Mucosa of rectum (tissue), 2 donors: ENCODE results near the gene ASGR1.

Source experiments
- H3K27ac ChIP-seq, 2 donors: one replicate each; pipeline ENCODE4 v1.7.0; 2013; ENCODE audit warnings: inconsistent platforms in 2 of 2, low read depth in 2 of 2, low read length in 2 of 2
- H3K27me3 ChIP-seq, 2 donors: one replicate each; pipeline ENCODE4 v1.7.0; 2013; ENCODE audit warnings: low read length in 2 of 2; ENCODE audit not compliant: control insufficient read depth in 2 of 2, insufficient read depth in 2 of 2
- H3K36me3 ChIP-seq, 2 donors: one replicate each; pipeline ENCODE4 v1.7.0; 2013; ENCODE audit warnings: low read length in 2 of 2; ENCODE audit not compliant: control insufficient read depth in 2 of 2, insufficient read depth in 2 of 2
- H3K4me1 ChIP-seq, 2 donors: one replicate each; pipeline ENCODE4 v1.7.0; 2013; ENCODE audit warnings: low read length in 2 of 2, mild to moderate bottlenecking in 1 of 2; ENCODE audit not compliant: control insufficient read depth in 2 of 2, insufficient read depth in 2 of 2
- H3K4me3 ChIP-seq, 2 donors: one replicate each; pipeline ENCODE4 v1.7.0; 2013; ENCODE audit warnings: low read length in 2 of 2
- H3K9ac ChIP-seq, 2 donors: one replicate each; pipeline ENCODE4 v1.7.0; 2013; ENCODE audit warnings: low read length in 2 of 2, low read depth in 1 of 2, mild to moderate bottlenecking in 1 of 2
- H3K9me3 ChIP-seq, 2 donors: one replicate each; pipeline ENCODE4 v1.7.0; 2013; ENCODE audit warnings: low read length in 2 of 2; ENCODE audit not compliant: control insufficient read depth in 2 of 2
- donor health status: healthy.
- donor health status: Normal muscosa, but diverticular disease.

Gene ASGR1

GRCh38 chr17:7179317-7180254 lies at the start of gene ASGR1:
ASGR1 (minus strand) TSS chr17:7179370; CDS start chr17:7178563, 807 bp downstream.
- Histone ChIP-seq H3K27me3 (peaks cover 18 to 25% of the 10 kb centered on the region in 2 donors), H3K4me3 (no peak within 1 kb of the TSS), H3K4me1 (peaks cover 7 to 20% of the 10 kb centered on the region in 2 donors), H3K9me3 (no peaks in the 10 kb centered on the region), H3K27ac (no peak within 1 kb of the TSS), H3K9ac (no peak within 1 kb of the TSS), H3K36me3 (no peaks in the 10 kb centered on the region)

GRCh38 chr17:7228920-7229319 lies 49.8 kb upstream of the ASGR1 start:
- H3K9me3 ChIP-seq: no peaks in the 10 kb centered on the region
- peaks cover 9 to 19% of the 10 kb centered on the region in 2 donors for H3K4me1 ChIP-seq
- no peak overlapping the region for H3K27ac ChIP-seq
- H3K9ac ChIP-seq: no peak overlapping the region
- H3K36me3 ChIP-seq: peaks cover 53 to 57% of the 10 kb centered on the region in 2 donors
- no peak overlapping the region for H3K4me3 ChIP-seq
- H3K27me3 ChIP-seq: no peaks in the 10 kb centered on the region

GRCh38 chr17:7226721-7227710 lies 47.8 kb upstream of the ASGR1 start:
- no peaks in the 10 kb centered on the region for H3K27me3 ChIP-seq
- no peak overlapping the region for H3K4me3 ChIP-seq
- H3K36me3 ChIP-seq: peaks cover 72 to 77% of the 10 kb centered on the region in 2 donors
- no peaks in the 10 kb centered on the region for H3K9me3 ChIP-seq
- peaks cover 3 to 7% of the 10 kb centered on the region in 2 donors for H3K4me1 ChIP-seq
- no peak overlapping the region for H3K9ac ChIP-seq
- no peak overlapping the region for H3K27ac ChIP-seq

GRCh38 chr17:7225711-7226331 lies 46.7 kb upstream of the ASGR1 start:
- no peaks in the 10 kb centered on the region for H3K9me3 ChIP-seq
- H3K4me1 ChIP-seq: peaks cover 12 to 19% of the 10 kb centered on the region in 2 donors
- no peaks in the 10 kb centered on the region for H3K27me3 ChIP-seq
- peaks cover 80 to 86% of the 10 kb centered on the region in 2 donors for H3K36me3 ChIP-seq
- no peak overlapping the region for H3K4me3 ChIP-seq
- no peak overlapping the region for H3K27ac ChIP-seq
- no peak overlapping the region for H3K9ac ChIP-seq

- H3K27me3 ChIP-seq: no peaks in the 10 kb centered on the region
- no peak overlapping the region for H3K4me3 ChIP-seq
- H3K9me3 ChIP-seq: no peaks in the 10 kb centered on the region
- H3K36me3 ChIP-seq: peaks cover 70 to 77% of the 10 kb centered on the region in 2 donors
- peak overlapping the region in 1 of 2 donors; percentile 21 for H3K27ac ChIP-seq
- H3K9ac ChIP-seq: no peak overlapping the region
- H3K4me1 ChIP-seq: peaks cover 18 to 27% of the 10 kb centered on the region in 2 donors
These were observed 45.5 kb upstream of the ASGR1 start for GRCh38 chr17:7224661-7225111.

GRCh38 chr17:7224110-7224509 lies 44.9 kb upstream of the ASGR1 start:
- Histone ChIP-seq H3K27ac (no peak overlapping the region), H3K27me3 (no peaks in the 10 kb centered on the region), H3K9ac (no peak overlapping the region), H3K4me3 (no peak overlapping the region), H3K36me3 (peaks cover 64 to 71% of the 10 kb centered on the region in 2 donors), H3K4me1 (peaks cover 24 to 31% of the 10 kb centered on the region in 2 donors), H3K9me3 (no peaks in the 10 kb centered on the region)

GRCh38 chr17:7223375-7223774 lies 44.2 kb upstream of the ASGR1 start:
- H3K4me3 ChIP-seq: no peak overlapping the region
- no peaks in the 10 kb centered on the region for H3K27me3 ChIP-seq
- H3K36me3 ChIP-seq: peaks cover 58 to 65% of the 10 kb centered on the region in 2 donors
- H3K9me3 ChIP-seq: no peaks in the 10 kb centered on the region
- peaks cover 30 to 34% of the 10 kb centered on the region in 2 donors for H3K4me1 ChIP-seq
- no peak overlapping the region for H3K9ac ChIP-seq
- H3K27ac ChIP-seq: no peak overlapping the region

- Histone ChIP-seq H3K4me1 (peaks cover 34% of the 10 kb centered on the region in 2 donors), H3K9me3 (no peaks in the 10 kb centered on the region), H3K9ac (no peak overlapping the region), H3K36me3 (peaks cover 54 to 61% of the 10 kb centered on the region in 2 donors), H3K27ac (no peak overlapping the region), H3K4me3 (no peak overlapping the region), H3K27me3 (no peaks in the 10 kb centered on the region)
These were observed 43.8 kb upstream of the ASGR1 start for GRCh38 chr17:7222972-7223292.

GRCh38 chr17:7222093-7222971 lies 43.2 kb upstream of the ASGR1 start:
- no peak overlapping the region for H3K27ac ChIP-seq
- H3K36me3 ChIP-seq: peaks cover 51 to 56% of the 10 kb centered on the region in 2 donors
- H3K4me1 ChIP-seq: peaks cover 36 to 38% of the 10 kb centered on the region in 2 donors
- H3K4me3 ChIP-seq: no peak overlapping the region
- peak overlapping the region in 1 of 2 donors; percentile 32 for H3K9ac ChIP-seq
- no peaks in the 10 kb centered on the region for H3K27me3 ChIP-seq
- H3K9me3 ChIP-seq: no peaks in the 10 kb centered on the region
